Parathyroid adenoma (tissue), 2 donors: ENCODE data around the gene MRTFB.
A peak's percentile ranks its signal among the peaks of the same experiment; 100 is the strongest.

Source experiments
- H2AFZ ChIP-seq: fragments of 300-600 bp; sonication (generic); one replicate; pipeline ENCODE4 v1.7.0; 2017; ENCODE audit warnings: antibody characterized with exemption, mild to moderate bottlenecking
- H3K27ac ChIP-seq: fragments of 300-600 bp; sonication (generic); one replicate; pipeline ENCODE4 v1.7.0; 2017
- H3K27me3 ChIP-seq: fragments of 300-600 bp; sonication (generic); one replicate; pipeline ENCODE4 v1.7.0; 2017; ENCODE audit warnings: low read length; ENCODE audit not compliant: control insufficient read depth, insufficient read depth
- H3K36me3 ChIP-seq: fragments of 300-600 bp; sonication (generic); one replicate; pipeline ENCODE4 v1.7.0; 2017; ENCODE audit warnings: low read length; ENCODE audit not compliant: control insufficient read depth, insufficient read depth
- H3K4me1 ChIP-seq: fragments of 300-600 bp; sonication (generic); one replicate; pipeline ENCODE4 v1.7.0; 2017; ENCODE audit warnings: control low read depth
- H3K4me2 ChIP-seq: fragments of 300-600 bp; sonication (generic); one replicate; pipeline ENCODE4 v1.7.0; 2017; ENCODE audit warnings: low read length
- H3K4me3 ChIP-seq: fragments of 300-600 bp; sonication (generic); one replicate; pipeline ENCODE4 v1.7.0; 2017; ENCODE audit warnings: low read depth, low read length
- H3K79me2 ChIP-seq: fragments of 300-600 bp; sonication (generic); one replicate; pipeline ENCODE4 v1.7.0; 2017; ENCODE audit warnings: control low read depth
- H3K9ac ChIP-seq: fragments of 300-600 bp; sonication (generic); one replicate; pipeline ENCODE4 v1.7.0; 2017; ENCODE audit warnings: mild to moderate bottlenecking
- H3K9me3 ChIP-seq: fragments of 300-600 bp; sonication (generic); one replicate; pipeline ENCODE4 v1.7.0; 2017; ENCODE audit warnings: low read length; ENCODE audit not compliant: control insufficient read depth
- CTCF ChIP-seq: fragments of 300-600 bp; sonication (generic); IDR thresholded peaks from one replicate; pipeline ENCODE4 v1.7.0; 2017; ENCODE audit warnings: antibody characterized with exemption, mild to moderate bottlenecking
- donor health status: primary hyperparathyroidism.

MRTFB gene

GRCh38 chr16:14286368-14287230, 215.5 kb downstream of the MRTFB start:
- no peak for TF ChIP-seq CTCF
- H3K27me3 ChIP-seq: no peaks in the 10 kb centered on the region
- H3K27ac ChIP-seq: peak overlapping the region; percentile 36

GRCh38 chr16:14289692-14290340, 218.7 kb downstream of the MRTFB start:
- no peak overlapping the region for H2AFZ ChIP-seq
- H3K4me3 ChIP-seq: no peak overlapping the region
- H3K9ac ChIP-seq: no peak overlapping the region
- no peaks in the 10 kb centered on the region for H3K27me3 ChIP-seq
- H3K9me3 ChIP-seq: peaks cover 5% of the 10 kb centered on the region
- H3K4me2 ChIP-seq: no peak overlapping the region
- H3K36me3 ChIP-seq: no peaks in the 10 kb centered on the region
- H3K4me1 ChIP-seq: no peaks in the 10 kb centered on the region
- no peaks in the 10 kb centered on the region for H3K79me2 ChIP-seq
- no peak overlapping the region for H3K27ac ChIP-seq
- peak; percentile 14 for TF ChIP-seq CTCF

More at GRCh38 chr16:14286368-14287230, 215.5 kb downstream of the MRTFB start:
- Histone ChIP-seq H3K4me1 (no peaks in the 10 kb centered on the region), H3K79me2 (no peaks in the 10 kb centered on the region), H3K4me2 (peak overlapping the region; percentile 56), H3K4me3 (peak overlapping the region; percentile 71), H3K36me3 (no peaks in the 10 kb centered on the region), H3K9me3 (peaks cover 5% of the 10 kb centered on the region), H3K9ac (no peak overlapping the region), H2AFZ (peak overlapping the region; percentile 67)

- Histone ChIP-seq H2AFZ (no peak overlapping the region), H3K9ac (no peak overlapping the region), H3K79me2 (no peaks in the 10 kb centered on the region), H3K27me3 (no peaks in the 10 kb centered on the region), H3K4me3 (no peak overlapping the region), H3K4me2 (no peak overlapping the region), H3K4me1 (no peaks in the 10 kb centered on the region), H3K9me3 (peaks cover 5% of the 10 kb centered on the region), H3K36me3 (no peaks in the 10 kb centered on the region), H3K27ac (no peak overlapping the region)
- no peak for TF ChIP-seq CTCF
Observed at GRCh38 chr16:14291286-14291685, 220.2 kb downstream of the MRTFB start.

GRCh38 chr16:14292051-14292825, 221.1 kb downstream of the MRTFB start:
- no peak overlapping the region for H3K4me2 ChIP-seq
- no peak overlapping the region for H3K4me3 ChIP-seq
- no peaks in the 10 kb centered on the region for H3K4me1 ChIP-seq
- H3K9ac ChIP-seq: no peak overlapping the region
- no peaks in the 10 kb centered on the region for H3K36me3 ChIP-seq
- TF ChIP-seq CTCF: no peak
- H2AFZ ChIP-seq: no peak overlapping the region
- peaks cover 5% of the 10 kb centered on the region for H3K9me3 ChIP-seq
- no peaks in the 10 kb centered on the region for H3K27me3 ChIP-seq
- no peak overlapping the region for H3K27ac ChIP-seq
- H3K79me2 ChIP-seq: no peaks in the 10 kb centered on the region
